Measurements from ENCODE around the gene SRA1.
A peak's percentile ranks its signal among the peaks of the same experiment; 100 is the strongest.
"Not testable (repeated sequence)": the region's sequence is repeated elsewhere in the genome, so short reads cannot be mapped to it uniquely, and the experiment has no call there.

The SRA1 gene

DNA sequence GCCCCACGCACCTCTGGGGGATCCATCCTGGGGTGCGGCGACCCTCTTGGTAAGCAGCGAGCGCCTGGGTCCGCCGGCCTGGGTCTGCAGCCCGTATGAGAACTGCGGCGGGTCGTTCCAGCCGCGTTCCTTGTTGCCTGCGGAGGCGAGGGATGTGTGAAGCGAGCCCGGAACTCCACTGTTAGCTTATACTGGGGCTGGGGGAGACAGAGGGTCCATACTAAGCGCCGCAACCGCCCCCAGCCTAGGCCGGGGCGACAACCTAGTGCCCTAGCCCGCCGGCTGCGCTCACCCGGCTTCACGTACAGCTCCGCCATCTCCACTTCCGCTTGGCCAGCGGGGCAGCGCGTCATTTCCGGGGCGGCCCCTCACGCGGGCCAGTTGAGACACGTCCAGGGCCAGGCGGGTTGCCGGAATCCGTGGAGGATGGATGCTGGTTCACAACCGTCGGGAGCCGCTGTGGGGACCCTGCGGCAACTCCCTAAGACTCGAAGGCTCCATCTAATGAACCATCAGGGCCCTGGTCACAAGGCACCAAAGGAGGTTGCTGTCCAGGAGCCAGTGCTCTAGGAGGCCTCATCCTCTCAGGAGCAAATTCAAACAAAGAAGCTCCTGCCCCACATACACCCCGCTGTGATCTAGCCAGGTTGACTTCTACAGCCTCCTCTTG lies at the start of gene SRA1:
TSS of gene SRA1 (minus strand) at position 338 of the 670 bp plus-strand sequence. CDS start at position 317, 21 bp downstream.
- peak within 1 kb of the TSS; percentile 87 for H3K4me3 ChIP-seq (ENCODE audit: low read depth, low read length)
- peak; percentile 92 for DNase-seq (ENCODE audit: low read depth)
- TF ChIP-seq, protein P1, sequence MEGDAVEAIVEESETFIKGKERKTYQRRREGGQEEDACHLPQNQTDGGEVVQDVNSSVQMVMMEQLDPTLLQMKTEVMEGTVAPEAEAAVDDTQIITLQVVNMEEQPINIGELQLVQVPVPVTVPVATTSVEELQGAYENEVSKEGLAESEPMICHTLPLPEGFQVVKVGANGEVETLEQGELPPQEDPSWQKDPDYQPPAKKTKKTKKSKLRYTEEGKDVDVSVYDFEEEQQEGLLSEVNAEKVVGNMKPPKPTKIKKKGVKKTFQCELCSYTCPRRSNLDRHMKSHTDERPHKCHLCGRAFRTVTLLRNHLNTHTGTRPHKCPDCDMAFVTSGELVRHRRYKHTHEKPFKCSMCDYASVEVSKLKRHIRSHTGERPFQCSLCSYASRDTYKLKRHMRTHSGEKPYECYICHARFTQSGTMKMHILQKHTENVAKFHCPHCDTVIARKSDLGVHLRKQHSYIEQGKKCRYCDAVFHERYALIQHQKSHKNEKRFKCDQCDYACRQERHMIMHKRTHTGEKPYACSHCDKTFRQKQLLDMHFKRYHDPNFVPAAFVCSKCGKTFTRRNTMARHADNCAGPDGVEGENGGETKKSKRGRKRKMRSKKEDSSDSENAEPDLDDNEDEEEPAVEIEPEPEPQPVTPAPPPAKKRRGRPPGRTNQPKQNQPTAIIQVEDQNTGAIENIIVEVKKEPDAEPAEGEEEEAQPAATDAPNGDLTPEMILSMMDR (conservative IDR thresholded peaks at IDR 0.05; ENCODE audit: low read depth, low read length), result no peak

DNA sequence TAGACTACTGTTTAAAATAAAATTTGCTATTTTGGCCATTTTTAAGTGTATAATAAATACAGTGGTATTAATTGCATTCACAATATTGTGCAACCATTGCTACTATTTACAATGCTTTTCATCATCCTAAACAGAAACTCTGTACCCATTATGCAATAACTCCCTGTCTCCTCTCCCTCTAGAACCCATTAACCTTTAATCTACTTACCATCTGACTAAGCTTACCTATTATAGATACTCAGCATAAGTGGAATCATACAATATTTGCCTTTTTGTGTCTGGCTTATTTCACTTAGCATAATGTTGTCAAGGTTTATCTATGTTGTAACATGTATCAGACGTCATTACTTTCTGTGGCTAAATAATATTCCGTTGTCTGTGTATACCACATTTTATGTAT lies 49.8 kb upstream of the SRA1 start:
- TF ChIP-seq, protein P1 (conservative IDR thresholded peaks at IDR 0.05; ENCODE audit: low read depth, low read length), result no peak
- DNase-seq (ENCODE audit: low read depth), result no peak
- H3K4me3 ChIP-seq (ENCODE audit: low read depth, low read length), result no peak overlapping the region

DNA sequence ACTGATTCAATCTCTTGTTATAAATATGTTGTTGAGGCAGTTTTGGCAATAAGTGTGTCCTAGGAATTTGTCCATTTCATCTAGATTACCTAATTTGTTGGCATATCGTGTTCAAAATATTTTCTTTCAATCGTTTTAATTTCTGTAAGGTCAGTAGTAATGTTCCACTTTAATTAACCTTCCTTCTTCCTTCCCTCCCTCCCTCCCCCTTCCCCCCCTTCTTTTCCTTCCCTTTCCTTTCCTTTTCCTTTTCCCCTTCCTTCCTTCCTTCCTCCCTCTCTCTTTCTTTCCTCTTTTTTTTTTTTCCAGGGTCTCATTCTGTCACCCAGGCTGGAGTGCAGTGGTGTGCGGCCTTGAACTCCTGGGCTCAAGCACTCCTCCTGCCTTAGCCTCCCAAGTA lies 48.6 kb upstream of the SRA1 start:
- TF ChIP-seq, protein P1 (conservative IDR thresholded peaks at IDR 0.05; ENCODE audit: low read depth, low read length), result no peak
- no peak for DNase-seq (ENCODE audit: low read depth)
- no peak overlapping the region for H3K4me3 ChIP-seq (ENCODE audit: low read depth, low read length)

DNA sequence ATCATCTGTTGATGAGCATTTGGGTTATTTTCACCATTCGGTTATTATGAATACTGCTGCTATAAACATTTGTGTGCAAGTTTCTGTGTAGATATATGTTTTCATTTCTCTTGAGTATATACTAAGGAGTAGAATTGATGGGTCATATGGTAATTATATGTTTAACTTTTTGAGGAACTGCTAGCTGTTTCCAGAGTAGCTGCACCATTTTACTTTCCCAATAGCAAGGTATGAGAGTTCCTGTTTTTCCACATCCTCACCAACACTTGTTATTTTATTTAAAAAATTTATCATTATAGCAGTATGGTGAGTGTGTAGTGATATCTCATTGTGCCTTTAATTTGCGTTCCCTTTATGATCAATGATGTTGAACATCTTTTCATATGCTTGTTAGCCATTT lies 46.5 kb upstream of the SRA1 start:
- no peak overlapping the region for H3K4me3 ChIP-seq (ENCODE audit: low read depth, low read length)
- no peak for DNase-seq (ENCODE audit: low read depth)
- TF ChIP-seq, protein P1 (conservative IDR thresholded peaks at IDR 0.05; ENCODE audit: low read depth, low read length), result no peak

DNA sequence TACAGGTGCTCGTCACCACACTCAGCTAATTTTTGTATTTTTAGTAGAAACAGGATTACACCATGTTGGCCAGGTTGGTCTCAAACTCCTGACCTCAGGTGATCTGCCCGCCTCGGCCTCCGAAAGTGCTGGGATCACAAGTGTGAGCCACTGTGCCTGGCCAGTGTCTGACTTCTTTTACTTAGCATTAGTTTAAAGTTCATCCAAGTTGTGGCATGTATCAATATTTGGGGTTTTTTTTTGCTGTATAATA lies 46.1 kb upstream of the SRA1 start:
- DNase-seq (ENCODE audit: low read depth); H3K4me3 ChIP-seq (ENCODE audit: low read depth, low read length): not testable (repeated sequence)

DNA sequence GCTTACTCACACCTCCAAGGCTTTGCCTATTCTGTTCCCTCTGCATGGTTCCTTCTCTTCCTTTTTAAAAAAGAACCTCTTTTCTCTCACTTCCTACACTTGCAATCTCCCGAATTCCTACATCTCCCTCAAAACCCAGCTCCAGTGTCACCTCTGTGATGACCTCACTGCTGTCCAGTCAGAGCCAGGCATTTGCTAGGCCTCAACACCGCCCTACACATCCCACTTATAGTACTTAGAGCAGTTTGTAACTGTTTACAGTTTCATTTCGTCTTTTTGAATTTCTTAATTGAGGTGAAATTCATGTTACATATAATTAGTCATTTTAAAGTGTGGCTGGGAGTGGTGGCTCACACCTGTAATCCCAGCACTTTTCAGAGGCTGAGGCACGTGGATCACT lies 44.9 kb upstream of the SRA1 start:
- no peak overlapping the region for H3K4me3 ChIP-seq (ENCODE audit: low read depth, low read length)
- DNase-seq (ENCODE audit: low read depth), result no peak
- TF ChIP-seq, protein P1 (conservative IDR thresholded peaks at IDR 0.05; ENCODE audit: low read depth, low read length), result no peak

DNA sequence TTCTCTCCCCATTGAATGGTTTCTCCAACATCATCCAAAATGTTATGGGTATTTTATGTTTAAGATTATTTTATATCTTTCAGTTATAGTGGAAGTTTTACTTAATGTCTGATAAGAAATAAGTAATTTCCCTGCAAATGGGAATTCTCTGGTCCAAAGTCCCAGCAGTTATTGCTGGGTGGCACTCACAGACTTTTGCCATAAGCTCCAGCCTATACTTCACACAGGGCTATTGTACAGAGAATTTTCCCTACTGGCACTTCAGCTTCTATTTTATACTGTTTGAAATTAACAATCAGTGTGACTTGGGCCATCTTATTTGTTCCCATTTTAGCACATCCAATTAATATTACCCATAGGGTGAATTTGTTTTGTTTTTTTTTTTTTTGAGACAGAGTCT lies 42.8 kb upstream of the SRA1 start:
- no peak overlapping the region for H3K4me3 ChIP-seq (ENCODE audit: low read depth, low read length)
- no peak for DNase-seq (ENCODE audit: low read depth)
- TF ChIP-seq, protein P1 (conservative IDR thresholded peaks at IDR 0.05; ENCODE audit: low read depth, low read length), result no peak

Data from choroid plexus epithelial cell (primary cell).